Measurements from ENCODE around the gene SPOCK1.

- TF ChIP-seq CTCF (IDR thresholded peaks at IDR 0.05; ENCODE audit: poor library complexity): no peak
- TF ChIP-seq EZH2 (IDR thresholded peaks at IDR 0.05; ENCODE audit: borderline replicate concordance): no peak
Observed at GRCh38 chr5:137292461-137293027, 206.6 kb downstream of the SPOCK1 start.

All from hepatocyte (in vitro differentiated cells).